HG03280 (cell line): ENCODE measurements around the gene C2orf81.

Experiments
- ATAC-seq: cut with Tn5 transposase; IDR thresholded peaks from one replicate; pipeline ENCODE4 v1.9.1; 2021; ENCODE audit warnings: mild to moderate bottlenecking, moderate library complexity; ENCODE audit not compliant: unreplicated experiment

Gene C2orf81

DNA sequence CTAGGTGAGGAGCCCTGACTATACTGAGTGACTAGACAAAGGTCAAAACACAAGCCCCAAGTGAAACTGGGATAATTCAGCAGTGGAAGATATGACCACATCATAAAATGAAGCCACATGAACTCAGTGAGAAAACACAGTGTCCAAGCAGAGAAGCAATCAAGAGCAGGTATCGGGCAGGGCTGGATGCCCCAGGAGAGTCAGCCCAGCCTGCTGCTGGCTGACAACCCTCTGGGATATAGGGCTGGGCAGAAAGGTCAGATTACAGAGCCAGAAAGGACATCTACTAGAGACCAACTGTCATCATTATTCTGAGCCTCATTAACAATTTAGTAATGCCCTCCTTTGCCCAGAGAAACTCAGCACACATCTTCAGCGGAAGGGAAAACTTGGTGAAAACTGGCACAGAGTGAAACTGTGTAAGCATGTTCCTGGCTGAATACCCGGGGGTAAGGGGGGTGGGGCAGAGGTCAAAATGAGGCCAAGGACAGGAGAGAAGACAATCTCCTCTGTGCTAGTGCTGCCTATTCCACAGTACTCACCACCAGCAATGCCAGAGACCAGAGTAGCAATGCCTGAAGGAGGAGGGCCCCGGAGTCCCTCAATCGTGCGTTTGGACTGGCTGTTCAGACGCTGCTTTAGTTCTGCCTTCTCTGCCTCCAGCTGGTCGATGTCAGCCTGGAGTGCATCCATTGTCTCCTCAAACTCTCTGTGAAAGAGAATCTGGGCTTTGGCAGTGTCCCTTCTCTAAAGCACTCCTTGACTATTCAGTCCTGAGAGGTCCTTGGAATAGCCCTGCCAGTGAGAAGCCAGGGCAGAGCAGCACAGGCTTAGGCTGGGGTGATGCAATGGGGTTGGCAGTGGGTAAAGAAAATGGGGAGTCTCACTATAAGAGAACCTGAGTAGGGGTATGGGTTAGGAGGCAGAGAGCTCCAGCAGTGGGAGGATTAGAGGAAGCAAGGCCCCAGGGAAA is 56.6 kb downstream of the C2orf81 start:
- ATAC-seq, result no peak
